OCI-LY3 (cell line): ENCODE data around the gene TMEM59.

Experiments
- EZH2phosphoT487 ChIP-seq: fragments of 200-600 bp; shearing (Covaris generic); IDR thresholded peaks from 2 replicates; pipeline ENCODE4 v1.6.1; 2018; ENCODE audit warnings: antibody characterized with exemption, mixed run types, low read depth
- TF ChIP-seq, protein P1 (sequence below): fragments of 200-600, 300-600 bp; sonication (generic); IDR thresholded peaks from 2 replicates; pipeline ENCODE4 v1.5.1; 2014; ENCODE audit warnings: antibody characterized with exemption, low read length, low read depth

DNA sequence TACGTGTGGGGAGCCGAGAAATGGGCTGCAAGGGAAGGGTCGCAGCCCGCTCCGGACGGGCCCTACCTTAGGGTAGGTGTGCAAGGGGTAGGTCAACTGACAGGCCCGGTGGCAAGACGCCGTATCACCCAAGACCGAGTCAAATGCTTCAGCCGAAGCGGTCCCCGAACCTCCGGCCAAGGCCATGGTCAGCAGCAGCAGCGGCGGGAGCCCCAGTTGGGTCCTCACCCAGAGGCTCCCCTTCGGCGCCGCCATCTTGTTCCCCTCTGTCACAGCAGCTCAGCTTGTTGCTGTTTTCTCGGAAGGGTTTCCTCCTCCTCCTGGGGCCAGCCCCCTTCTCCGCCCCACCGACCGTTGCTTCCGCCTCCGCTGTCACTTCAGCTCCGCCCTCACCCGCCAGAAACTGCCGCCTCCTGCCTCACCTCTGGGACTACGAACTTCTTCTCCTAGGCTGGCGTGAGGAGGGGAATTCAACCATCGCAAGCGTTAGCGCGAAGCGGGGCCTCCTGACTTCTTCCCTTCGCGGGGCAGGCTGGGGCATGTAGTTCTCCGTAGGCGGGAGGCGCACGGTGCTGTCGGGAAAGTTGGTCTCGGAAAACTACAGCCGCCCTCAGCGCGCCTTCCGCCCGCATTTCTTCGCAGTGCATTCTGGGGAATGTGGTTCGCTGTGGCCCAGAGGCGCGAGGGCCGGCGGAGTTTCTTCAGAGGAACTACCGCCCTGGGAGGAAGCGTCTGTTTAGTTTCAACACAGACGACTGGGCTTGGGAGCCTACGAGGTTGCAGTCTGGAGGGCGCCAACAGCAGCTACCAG lies at the start of gene TMEM59, which contains the start of gene TCEANC2:
- TF ChIP-seq, protein P1, sequence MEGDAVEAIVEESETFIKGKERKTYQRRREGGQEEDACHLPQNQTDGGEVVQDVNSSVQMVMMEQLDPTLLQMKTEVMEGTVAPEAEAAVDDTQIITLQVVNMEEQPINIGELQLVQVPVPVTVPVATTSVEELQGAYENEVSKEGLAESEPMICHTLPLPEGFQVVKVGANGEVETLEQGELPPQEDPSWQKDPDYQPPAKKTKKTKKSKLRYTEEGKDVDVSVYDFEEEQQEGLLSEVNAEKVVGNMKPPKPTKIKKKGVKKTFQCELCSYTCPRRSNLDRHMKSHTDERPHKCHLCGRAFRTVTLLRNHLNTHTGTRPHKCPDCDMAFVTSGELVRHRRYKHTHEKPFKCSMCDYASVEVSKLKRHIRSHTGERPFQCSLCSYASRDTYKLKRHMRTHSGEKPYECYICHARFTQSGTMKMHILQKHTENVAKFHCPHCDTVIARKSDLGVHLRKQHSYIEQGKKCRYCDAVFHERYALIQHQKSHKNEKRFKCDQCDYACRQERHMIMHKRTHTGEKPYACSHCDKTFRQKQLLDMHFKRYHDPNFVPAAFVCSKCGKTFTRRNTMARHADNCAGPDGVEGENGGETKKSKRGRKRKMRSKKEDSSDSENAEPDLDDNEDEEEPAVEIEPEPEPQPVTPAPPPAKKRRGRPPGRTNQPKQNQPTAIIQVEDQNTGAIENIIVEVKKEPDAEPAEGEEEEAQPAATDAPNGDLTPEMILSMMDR: no peak
- TF ChIP-seq EZH2phosphoT487: no peak
